ENCODE results near the gene SLC23A1. TPM values are rescaled to one million over a fixed set of nuclear protein-coding genes. Genes with fewer than 3 reads are reported as not detected.
A peak's percentile ranks its signal among the peaks of the same experiment; 100 is the strongest.

Gene SLC23A1
- total and polyA plus RNA-seq, 2 donors (not counting 1 experiment from before 2014, with no cell fraction given) = 5.8 to 9.6 TPM

GRCh38 chr5:139396691-139397090 lies 13.6 kb upstream of the SLC23A1 start:
- H3K4me2 ChIP-seq (replicated peaks; ENCODE audit: low read depth, low read length, poor library complexity, severe bottlenecking) = no peak overlapping the region
- H3K9me3 ChIP-seq (ENCODE audit: control extremely low read depth in 1 of 3, control insufficient read depth in 2 of 3, insufficient read depth in 1 of 3, low read length in 2 of 3) = no peaks in the 10 kb centered on the region
- no peak overlapping the region for H3K27ac ChIP-seq (ENCODE audit: low read length in 2 of 2)
- no peak overlapping the region for H3K9ac ChIP-seq (ENCODE audit: low read length)
- H3K27me3 ChIP-seq (replicated peaks in 1 of 4; ENCODE audit: control extremely low read depth in 1 of 4, control insufficient read depth in 3 of 4, insufficient read depth in 4 of 4, low read length in 3 of 4) = no peaks in the 10 kb centered on the region
- 98% methylated on average over 6 of the region's 8 CpGs for WGBS (ENCODE audit: insufficient coverage)
- no peak overlapping the region for H3K27ac Mint-ChIP-seq
- ChIA-PET POLR2A (interaction anchor here (0.7 to 1.6 kb wide), 2 partner anchors 55 to 103 kb away, joined by 3 to 4 read pairs; partner anchors contain the start of genes MATR3 and PAIP2), CTCF (interaction anchor here (1.5 kb wide), 1 partner anchor 14 kb away, joined by 3 read pairs; no protein-coding TSS in a partner anchor)
- H3K36me3 ChIP-seq (replicated peaks in 1 of 2; ENCODE audit: control extremely low read depth in 1 of 2, control insufficient read depth in 1 of 2, extremely low read depth in 1 of 2, insufficient read depth in 2 of 2, low read length in 1 of 2) = no peaks in the 10 kb centered on the region
- intact Hi-C loops (cut with micrococcal nuclease) = no loop called here
- no peaks in the 10 kb centered on the region for H3K9me3 Mint-ChIP-seq (ENCODE audit: insufficient read depth)
- H3K4me3 ChIP-seq (ENCODE audit: control extremely low read depth in 1 of 5, extremely low read depth in 1 of 5, insufficient read depth in 1 of 5, low read depth in 2 of 5, low read length in 4 of 5) = no peak overlapping the region
- H2AFZ ChIP-seq (ENCODE audit: insufficient read depth, low read depth, low read length, poor library complexity, severe bottlenecking) = no peak overlapping the region
- no peak for DNase-seq
- peaks cover 9% of the 10 kb centered on the region for H3K4me1 Mint-ChIP-seq
- peaks cover 7% of the 10 kb centered on the region for H4K20me1 ChIP-seq (ENCODE audit: control insufficient read depth, insufficient read depth, low read length, poor library complexity, severe bottlenecking)
- TF ChIP-seq EZH2 (IDR thresholded peaks at IDR 0.05; ENCODE audit: borderline replicate concordance, insufficient read depth, low read depth, low read length, poor library complexity, severe bottlenecking) (no peak), CTCF (IDR thresholded peaks at IDR 0.05) (no peak)
- ATAC-seq (ENCODE audit: low read depth) = no peak
- H3K79me2 ChIP-seq (ENCODE audit: control insufficient read depth, insufficient read depth, low read length) = peaks cover 8% of the 10 kb centered on the region
- peaks cover 10 to 24% of the 10 kb centered on the region in 2 donors for H3K4me1 ChIP-seq (ENCODE audit: control insufficient read depth in 2 of 2, insufficient read depth in 2 of 2, low read length in 2 of 2)
- no peak overlapping the region for H3K4me3 Mint-ChIP-seq
- H3K27me3 Mint-ChIP-seq = no peaks in the 10 kb centered on the region

GRCh38 chr5:139395844-139396640 lies 12.9 kb upstream of the SLC23A1 start:
- no peak for ATAC-seq (ENCODE audit: low read depth)
- no peaks in the 10 kb centered on the region for H3K9me3 Mint-ChIP-seq (ENCODE audit: insufficient read depth)
- Histone ChIP-seq H3K4me2 (replicated peaks; ENCODE audit: low read depth, low read length, poor library complexity, severe bottlenecking) (no peak overlapping the region), H3K27me3 (replicated peaks in 1 of 4; ENCODE audit: control extremely low read depth in 1 of 4, control insufficient read depth in 3 of 4, insufficient read depth in 4 of 4, low read length in 3 of 4) (no peaks in the 10 kb centered on the region), H2AFZ (ENCODE audit: insufficient read depth, low read depth, low read length, poor library complexity, severe bottlenecking) (no peak overlapping the region), H3K27ac (ENCODE audit: low read length in 2 of 2) (no peak overlapping the region), H3K4me1 (ENCODE audit: control insufficient read depth in 2 of 2, insufficient read depth in 2 of 2, low read length in 2 of 2) (peaks cover 17 to 30% of the 10 kb centered on the region in 2 donors), H3K9me3 (ENCODE audit: control extremely low read depth in 1 of 3, control insufficient read depth in 2 of 3, insufficient read depth in 1 of 3, low read length in 2 of 3) (no peaks in the 10 kb centered on the region), H4K20me1 (ENCODE audit: control insufficient read depth, insufficient read depth, low read length, poor library complexity, severe bottlenecking) (peaks cover 7% of the 10 kb centered on the region), H3K36me3 (replicated peaks in 1 of 2; ENCODE audit: control extremely low read depth in 1 of 2, control insufficient read depth in 1 of 2, extremely low read depth in 1 of 2, insufficient read depth in 2 of 2, low read length in 1 of 2) (no peaks in the 10 kb centered on the region), H3K9ac (ENCODE audit: low read length) (no peak overlapping the region), H3K4me3 (ENCODE audit: control extremely low read depth in 1 of 5, extremely low read depth in 1 of 5, insufficient read depth in 1 of 5, low read depth in 2 of 5, low read length in 4 of 5) (no peak overlapping the region), H3K79me2 (ENCODE audit: control insufficient read depth, insufficient read depth, low read length) (peaks cover 8% of the 10 kb centered on the region)
- WGBS (ENCODE audit: insufficient coverage) = 86% methylated on average over 4 of the region's 8 CpGs
- intact Hi-C loops (cut with micrococcal nuclease) = no loop called here
- no peaks in the 10 kb centered on the region for H3K27me3 Mint-ChIP-seq
- H3K27ac Mint-ChIP-seq = peak overlapping the region; percentile 16
- no peak for TF ChIP-seq CTCF (IDR thresholded peaks at IDR 0.05)
- no peak for TF ChIP-seq EZH2 (IDR thresholded peaks at IDR 0.05; ENCODE audit: borderline replicate concordance, insufficient read depth, low read depth, low read length, poor library complexity, severe bottlenecking)
- H3K4me3 Mint-ChIP-seq = peak overlapping the region; percentile 66
- ChIA-PET POLR2A (interaction anchor here (0.7 to 1.6 kb wide), 2 partner anchors 54 to 103 kb away, joined by 3 to 4 read pairs; partner anchors contain the start of genes MATR3 and PAIP2), CTCF (interaction anchor here (1.5 to 1.9 kb wide), 3 partner anchors 15 to 117 kb away, joined by 3 to 8 read pairs (median 5); partner anchors contain the start of gene PAIP2)
- peaks cover 15% of the 10 kb centered on the region for H3K4me1 Mint-ChIP-seq
- no peak for DNase-seq
